ENCODE data around the gene STRIP2.
"Not testable (repeated sequence)": the region's sequence is repeated elsewhere in the genome, so short reads cannot be mapped to it uniquely, and the experiment has no call there.

Gene STRIP2

DNA sequence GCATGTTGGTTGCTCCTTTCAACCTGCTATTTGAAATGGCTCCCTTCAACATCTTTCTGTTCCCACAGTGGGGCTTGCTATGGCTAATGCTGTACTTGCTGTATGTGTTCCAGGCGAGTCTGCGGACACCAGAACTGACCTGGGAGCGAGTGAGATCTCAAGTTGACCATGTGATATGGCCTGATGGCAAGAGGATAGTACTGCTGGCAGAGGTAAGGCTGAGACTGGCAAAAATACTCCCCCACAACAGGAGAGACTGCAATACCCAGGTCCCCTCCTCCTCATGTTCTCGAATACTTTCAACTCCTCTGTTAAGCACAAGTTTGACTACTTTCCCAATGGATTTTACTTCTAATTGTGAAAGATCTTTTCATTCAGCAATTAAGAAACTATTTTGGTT, 11.5 kb upstream of the STRIP2 start:
- no peak for DNase-seq

DNA sequence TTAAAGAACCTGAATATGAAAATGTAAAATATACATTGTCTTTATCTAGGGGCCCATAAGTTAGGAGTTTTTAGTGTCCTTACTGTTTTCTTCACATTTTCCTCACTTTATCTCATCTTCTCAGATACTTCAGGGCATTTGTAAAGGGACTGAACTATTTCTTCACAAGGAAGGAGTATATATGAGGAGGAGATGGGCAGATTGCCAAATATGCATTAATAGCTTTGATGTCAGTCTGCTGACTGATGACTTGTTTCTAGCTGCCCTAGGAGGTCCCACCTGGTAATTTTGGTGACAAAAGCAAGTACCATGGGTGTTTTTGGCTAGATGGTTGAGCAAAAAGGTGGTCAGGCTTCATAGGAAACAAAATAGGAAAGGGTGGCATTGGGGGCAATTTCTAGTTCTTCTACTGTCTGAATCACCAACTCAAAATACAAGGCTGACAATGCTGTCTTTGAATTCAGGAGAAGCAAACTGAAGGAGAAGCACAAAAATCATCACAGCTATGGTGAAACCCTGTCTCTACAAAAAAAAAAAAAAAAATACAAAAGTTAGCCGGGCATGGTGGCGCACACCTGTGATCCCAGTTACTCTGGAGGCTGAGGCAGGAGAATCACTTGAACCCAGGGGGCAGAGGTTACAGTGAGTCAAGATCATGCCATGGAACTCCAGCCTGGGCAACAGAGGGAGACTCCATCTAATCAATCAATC, 10.4 kb upstream of the STRIP2 start:
- DNase-seq = no peak

DNA sequence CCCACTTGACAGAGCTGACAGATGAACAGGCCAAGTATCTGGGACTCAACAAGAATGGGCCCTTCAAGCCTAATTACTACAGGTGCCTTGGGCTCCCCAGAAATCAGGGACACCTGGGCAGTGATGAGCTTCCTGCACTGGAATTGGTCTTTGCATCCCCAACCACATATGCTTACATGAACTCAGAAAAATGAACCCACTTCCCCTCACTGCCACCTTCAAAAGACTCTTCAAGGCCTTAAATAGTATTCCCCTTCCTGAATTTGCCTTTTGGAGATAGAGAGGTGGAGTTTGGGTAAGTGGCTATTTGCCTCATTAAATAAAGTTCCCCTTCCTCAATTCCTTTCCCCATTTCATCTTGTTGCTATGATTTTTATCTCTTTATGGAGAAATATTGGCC, 7.8 kb upstream of the STRIP2 start:
- DNase-seq = no peak

DNA sequence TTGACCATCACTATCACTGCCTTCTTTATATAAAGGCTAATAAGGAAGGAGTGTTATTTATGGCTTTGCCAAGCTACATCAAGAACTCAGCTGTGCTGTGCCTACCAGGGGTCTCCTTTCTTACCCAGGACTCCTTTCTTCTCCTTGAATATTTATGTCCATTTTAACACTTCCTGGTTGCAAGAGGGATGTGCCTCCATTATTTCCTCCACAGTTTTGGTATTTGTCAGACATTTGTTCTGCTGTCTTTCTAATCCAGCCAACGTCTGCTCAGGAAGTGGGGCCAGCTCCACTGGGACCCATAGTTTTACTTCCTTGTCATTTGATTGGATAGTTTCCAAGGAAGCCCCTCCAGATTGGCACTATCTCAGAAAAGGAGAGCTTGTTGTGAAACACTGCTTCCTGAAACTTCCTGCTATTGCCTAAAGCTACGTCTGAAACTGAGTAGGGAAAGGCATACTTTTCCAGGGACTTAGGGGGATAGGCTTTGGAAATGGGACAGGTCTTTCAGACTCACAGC, 6.6 kb upstream of the STRIP2 start:
- no peak for DNase-seq

DNA sequence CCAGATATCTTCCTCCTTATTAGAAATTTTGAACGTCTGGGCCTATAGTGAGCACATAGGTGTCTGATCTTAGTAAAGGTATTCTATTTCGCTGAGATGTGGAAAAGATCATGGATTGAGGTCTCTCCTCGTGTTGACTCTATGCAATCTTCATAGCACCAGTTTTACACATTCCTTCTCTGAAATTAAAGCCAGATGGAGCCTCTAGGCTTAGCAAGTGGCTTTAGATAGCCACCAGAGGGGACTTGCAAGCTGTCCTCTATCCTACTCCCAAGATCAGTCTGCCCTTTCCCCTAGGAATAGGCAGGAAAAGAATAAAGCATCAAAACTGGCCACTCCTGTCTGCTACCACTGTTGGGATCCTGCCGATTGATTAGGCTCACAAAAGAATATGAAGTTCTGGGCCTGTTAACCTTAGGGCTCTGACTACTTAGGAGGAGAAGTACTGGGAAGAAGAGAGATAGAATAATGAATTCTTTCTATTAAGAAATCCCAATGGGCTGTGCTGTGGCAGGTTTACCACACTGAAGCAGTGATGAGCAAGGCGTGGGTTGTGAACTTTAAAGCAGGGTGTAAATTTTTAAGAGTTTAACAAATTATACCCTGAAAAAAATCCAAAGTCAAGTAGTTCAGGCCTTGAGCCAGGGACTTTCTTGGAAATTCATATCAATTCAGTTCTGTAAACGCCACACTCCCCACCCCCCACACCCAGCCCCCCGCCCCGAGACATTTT, 2.2 kb upstream of the STRIP2 start:
- no peak for DNase-seq

DNA sequence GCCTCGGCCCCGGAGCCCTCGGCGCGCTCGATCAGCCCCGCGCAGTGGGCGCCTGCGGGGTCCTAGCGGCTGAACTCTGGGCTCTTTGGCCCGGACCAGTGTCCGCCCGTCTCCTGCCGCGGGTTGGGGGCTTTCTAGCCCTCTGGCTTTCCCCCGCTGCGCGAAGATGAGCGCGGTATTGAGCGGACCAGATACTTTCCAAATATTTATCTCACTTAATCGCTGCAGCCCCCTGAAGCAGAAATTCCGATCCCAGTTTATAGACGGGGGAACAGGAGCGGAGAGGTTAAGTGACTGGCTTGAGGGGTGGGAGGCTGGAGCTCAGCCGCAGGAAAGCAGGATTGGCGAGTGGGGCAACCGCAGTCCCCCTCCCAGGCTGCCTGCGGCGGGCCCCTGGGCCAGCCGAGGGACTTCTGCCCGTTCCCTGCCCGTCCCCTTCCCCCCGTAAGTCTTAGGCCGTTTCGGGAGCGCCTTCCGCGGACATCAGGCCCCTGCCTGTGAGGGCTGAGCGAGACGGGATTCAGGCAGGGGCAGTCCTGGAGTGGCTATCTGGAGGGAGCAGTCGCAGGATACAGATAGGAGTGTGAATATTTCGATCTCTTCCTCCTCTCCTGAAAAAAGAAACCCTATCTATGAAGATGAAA, 565 bp downstream of the STRIP2 start:
- DNase-seq = peak; percentile 7 to 9

DNA sequence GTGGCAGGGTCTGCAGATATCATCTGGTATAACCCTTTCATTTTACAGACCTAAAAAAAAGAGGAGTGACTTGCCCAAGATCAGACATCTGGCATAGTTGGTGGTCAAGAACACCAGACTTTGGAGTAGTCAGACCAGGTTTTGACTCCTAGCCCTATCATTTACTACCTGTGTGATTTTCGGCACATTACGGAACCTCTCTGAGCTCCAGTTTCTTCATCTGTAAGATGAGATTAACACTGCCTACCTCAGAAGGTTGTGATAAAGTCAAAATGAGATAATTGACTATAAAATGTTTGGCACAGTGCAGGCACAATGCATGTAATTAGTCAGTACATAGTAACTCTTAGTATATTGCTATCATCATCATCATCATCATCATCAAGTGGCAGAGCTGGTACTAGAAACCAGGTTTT, 1.2 kb downstream of the STRIP2 start:
- DNase-seq = no peak

DNA sequence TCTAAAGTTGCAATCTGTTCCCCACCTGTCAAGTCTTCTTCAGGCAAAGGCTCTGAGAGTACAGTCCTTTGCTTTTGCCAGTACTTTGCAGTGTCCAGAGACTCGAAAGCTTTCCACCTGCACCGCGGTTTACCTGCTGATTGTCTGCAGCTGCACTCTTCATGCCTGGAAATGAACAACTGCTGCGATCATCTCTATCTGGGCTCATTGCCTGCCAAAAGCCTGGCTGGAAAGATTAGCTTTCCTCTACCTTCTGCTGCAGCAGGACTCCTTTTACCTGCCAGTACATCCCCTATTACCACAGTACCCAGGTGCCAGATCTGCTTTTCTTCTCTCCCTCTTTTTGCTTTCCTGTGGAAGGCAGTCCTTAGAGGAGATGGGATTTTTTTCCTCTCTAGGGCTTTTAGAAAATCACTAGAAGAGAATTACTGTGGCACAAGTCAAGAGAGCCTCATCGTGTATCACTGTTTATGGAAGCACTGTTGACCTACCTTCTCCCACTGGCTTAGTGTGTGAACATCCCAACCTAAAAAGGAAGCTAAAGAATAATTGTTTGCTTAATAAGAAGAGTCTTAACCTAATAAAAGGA, 2.2 kb downstream of the STRIP2 start:
- no peak for DNase-seq

DNA sequence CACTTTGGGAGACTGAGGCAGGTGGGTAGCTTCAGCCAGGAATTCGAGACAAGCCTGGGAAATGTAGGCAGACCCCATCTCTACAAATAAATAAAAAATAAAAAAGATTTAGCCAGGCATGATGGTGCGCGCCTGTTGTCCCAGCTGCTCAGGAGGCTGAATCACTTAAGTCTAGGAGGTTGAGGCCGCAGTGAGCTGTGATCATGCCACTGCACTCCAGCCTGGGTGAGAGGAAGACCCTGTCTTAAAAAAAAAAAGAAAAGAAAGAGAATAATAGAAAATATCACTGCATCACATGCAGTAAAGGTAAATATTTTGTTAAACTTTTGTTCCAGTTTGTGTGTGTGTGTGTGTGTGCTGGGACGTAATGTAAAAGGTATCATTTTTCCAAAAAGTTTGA, 3.0 kb downstream of the STRIP2 start:
- no peak for DNase-seq

DNA sequence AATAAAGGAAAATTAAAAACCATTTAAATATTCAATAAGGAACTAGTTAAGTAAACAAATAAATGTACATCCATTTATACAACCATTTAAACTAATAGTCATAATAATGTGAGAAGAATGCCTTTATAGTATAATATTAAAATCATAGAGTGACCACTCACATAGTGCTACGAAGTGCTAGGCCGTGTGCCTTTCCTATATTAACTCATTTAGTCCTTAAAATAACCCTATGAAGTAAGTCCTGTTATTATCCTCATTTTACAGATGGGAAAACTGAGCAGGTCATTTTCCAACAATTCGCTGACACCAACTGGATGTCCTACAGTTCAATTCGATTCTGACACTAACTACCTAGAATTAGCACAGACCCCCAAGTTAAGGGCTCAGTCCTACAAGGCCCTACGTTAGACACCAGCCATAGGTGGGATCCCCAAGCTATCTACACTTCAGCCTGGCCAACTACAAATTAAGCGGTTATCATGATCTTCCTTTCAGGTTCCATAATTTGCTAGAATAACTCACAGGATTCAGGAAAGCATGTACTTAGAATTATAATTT, 4.1 kb downstream of the STRIP2 start:
- no peak for DNase-seq

DNA sequence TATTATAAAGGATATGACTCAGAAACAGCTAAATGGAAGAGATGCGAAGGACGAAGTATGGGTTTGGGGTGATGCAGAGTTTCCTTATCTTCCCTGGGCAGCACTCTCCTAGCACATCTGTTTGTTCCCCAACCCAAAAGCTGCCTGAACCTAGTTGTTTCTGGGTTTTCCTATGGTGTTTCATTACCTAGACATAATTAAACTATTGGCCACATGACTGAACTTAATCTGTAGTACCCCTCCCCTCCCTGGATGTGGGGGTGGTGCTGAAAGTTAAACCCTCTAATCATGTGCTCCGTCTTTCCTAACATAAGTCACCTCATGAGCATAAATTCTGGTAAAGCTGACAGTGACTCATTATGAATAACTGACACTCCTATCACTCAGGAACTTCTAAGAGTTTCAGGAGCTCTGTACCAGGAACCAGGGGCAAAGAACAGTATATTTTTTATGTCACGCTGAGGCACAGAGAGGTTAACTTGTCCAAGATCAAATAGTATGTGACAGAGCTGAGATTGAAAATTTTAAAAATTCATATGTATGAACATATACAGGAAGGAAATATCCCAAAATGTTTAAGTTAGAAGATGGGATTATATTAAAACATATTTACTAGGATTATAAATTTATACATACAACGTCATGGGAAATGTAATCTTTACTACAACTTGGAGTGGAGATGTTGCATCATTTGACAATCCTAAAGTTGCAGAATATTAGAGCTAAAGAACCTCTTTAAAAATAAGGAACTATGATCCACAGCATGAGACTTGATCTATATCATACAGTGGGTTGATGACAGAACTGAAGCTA, 4.8 kb downstream of the STRIP2 start:
- peak; percentile 74 to 82 for DNase-seq

DNA sequence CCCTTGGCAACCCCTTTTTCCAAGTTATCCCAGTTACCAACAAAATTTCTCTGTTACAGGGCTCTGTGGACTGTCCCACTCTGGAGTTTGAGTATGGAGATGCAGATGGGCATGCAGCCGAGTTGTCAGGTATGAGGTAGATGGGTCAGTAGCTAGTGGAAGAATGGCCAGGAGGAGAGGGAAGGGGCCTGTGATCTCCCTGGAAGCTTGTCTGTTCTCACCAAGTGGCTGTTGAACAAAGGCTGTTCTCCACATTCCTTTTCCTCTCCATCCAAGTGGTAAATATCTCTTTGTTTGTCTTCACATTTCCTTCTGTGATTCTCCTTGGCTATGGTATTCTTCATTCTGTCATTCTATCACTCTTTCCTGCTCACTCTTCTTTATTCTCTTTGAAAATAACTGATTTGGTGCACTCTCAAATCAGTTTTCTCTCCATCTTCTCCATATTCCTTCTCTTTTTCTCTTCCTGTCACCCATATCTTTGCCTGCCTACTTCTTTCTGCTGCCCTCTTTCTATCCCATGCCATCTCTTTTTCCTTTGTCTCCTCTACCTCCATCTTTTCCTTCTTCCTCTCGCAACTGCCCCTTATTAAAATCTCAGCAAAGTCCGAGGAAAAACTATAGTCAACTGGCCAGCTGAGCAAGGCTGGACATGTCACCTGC, 5.9 kb downstream of the STRIP2 start:
- DNase-seq = no peak

DNA sequence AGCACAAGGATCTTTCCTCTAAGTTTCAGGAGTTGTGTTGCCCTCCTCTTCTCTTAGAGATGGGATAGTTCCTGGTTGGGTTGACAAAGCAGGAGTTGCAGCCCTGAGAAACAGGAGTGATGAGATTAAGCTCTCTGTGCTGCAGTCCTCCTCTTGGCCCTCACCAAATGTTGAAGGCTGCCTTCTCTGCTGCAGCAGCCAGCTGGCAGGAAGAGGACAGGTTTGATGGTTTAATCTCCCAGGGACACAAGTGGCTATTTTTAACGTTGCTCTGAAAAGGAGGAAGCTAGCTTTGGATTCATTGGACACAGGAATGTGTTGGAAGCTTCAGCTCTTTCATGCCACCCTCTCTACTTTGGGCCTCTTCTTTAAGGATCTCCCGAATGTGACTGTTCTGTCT, 9.4 kb downstream of the STRIP2 start:
- DNase-seq = no peak

DNA sequence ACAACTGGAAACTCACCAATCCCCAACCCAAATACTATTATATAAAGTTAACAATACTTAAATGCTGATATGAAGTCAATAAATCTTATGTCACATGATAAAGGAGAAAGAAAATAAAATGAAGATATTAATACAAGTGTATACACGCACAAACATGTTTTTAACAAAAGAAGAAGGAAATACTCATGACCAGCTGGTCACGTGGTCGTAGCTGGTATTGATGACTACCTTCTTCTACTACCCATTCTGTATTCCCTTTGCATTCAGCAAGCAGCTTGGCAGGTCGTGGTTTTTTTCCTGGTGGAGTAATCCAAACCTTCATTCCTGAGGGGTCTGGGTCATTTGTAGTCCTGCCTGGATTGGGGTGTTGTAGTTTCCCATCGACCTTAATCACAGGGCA, 10.5 kb downstream of the STRIP2 start:
- not testable (repeated sequence) for DNase-seq

DNA sequence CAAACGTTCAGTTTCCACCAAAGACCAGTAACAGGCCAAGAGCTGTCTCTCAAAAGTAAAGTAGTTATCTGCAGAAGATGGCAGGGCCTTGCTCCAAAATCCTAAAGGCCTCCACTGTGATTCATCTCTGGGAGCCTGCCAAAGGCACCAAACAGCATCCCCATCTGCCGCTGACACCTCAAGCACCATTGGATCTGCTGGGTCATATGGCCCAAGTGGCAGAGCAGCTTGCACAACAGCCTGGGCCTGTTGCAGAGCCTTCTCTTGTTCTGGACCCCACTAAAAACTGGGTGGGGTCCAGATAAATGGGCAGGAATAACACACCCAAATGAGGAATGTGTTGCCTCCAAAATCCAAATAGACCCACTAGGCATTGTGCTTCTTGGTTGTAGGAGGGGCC, 12.7 kb downstream of the STRIP2 start:
- DNase-seq = not testable (repeated sequence)

DNA sequence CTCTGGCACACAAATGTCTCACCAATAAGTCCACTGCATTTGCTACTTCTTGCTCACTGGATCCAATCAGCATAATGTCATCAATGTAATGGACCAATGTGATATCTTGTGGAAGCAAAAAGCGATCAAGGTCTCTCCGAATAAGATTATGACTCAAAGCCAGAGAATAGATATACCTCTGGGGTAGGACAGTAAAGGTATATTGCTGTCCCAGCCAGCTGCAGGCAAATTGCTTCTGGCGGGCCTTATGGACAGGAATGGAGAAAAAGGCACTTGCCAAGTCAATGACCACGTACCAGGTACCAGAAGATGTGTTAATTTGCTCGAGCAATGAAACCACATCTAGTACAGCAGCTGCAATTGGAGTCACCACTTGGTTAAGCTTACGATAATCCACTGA, 13.2 kb downstream of the STRIP2 start:
- not testable (repeated sequence) for DNase-seq

DNA sequence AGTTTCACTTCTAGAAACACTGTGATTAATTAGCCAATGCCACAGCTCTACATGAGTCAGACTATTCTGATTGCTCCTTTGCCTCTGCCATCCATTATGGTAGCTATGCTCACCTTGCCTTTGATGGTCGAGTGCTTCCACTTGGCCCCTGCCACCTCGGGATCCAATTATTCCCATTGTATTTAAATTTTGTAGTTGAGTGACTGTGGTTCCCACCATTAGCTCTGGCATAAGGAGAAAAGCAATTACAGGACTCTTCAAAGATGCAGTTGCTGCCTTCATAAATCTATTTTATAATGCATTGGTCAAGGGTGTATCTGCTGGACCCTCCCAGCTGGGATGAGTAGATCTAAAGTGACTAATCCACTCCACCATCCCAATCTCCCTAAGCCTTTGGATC, 14.4 kb downstream of the STRIP2 start:
- not testable (repeated sequence) for DNase-seq

DNA sequence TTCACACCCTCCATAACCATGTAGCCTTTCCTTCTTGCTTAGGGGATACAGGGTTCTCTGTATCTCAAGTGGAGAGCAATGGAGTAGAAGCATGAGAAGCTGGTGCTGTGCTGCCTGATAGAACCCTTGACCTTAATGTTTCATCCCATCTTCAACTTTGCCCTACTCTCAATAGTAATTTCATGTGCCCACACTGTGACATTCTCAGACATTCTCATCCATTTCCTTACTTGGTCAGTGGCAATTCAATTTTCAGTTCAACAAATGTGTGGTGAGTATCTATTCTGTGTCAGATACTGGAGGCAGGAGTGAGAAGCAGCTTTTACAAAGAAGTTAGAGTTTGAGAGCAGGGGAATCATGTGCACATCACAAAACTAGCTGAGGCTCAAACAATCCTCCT, 16.1 kb downstream of the STRIP2 start:
- no peak for DNase-seq

DNA sequence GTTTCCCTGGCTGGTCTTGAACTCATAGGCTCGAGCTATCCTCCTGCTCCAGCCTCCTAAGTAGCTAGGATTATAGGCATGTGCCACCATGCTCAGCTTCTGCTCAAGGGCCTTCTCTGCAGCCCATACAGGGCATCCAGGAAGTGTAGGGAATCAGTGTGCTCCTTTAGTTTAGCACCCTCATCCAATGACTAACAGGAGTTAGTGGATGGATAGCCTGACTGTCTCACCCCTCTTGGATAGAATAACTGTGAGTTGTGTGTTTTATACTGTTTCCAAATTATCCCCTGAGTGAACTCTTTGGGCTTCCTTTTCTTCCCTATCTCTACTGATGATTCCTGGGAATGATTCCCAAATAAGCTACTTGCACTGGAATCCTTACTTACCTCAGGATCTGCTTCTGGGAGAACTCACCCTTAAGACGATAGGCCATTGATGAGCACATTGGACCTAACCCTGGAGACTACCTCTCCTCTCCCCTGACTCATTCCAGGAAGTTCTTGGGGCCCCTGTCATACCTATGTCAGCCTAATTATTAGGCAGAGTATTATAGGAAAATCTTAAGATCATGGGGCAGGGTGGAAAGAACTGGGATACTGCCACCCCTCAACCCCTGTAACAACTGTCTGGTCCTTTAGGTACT, 18.5 kb downstream of the STRIP2 start:
- DNase-seq = no peak

DNA sequence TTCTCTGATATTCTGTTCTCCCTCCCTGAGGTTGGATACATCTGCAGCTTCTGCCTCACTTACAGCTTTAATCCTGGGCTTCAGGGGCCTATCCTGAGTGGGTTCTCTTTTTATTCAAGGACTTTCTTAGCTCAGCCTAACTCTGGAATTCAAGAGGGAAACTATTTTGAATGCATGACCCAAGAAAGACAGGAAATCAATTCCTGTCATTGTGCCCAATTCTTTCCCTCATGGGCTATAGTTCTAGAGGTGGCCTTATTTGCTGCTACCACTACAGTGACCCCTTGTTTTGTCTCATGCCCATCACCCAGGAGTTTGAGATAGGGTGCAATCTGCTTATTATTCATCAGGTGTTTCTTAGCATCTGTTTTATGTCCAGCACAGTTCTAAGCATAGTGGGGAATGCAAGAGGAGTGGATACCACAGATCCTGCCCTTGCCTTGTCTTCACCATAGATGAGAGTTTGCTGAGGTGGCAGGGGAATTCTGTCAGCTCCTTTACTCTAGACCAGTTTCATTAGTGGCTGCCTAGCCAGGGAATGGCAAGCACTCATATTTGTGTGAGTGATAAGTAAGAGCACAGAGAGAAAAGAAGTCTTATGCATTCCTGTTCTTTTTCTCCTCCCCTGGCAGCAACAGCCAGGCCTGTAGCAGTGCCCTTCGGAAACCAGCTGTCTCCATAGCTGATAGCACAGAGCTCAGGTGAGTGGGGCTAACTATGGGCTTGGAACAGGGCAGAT, 19.4 kb downstream of the STRIP2 start:
- no peak for DNase-seq

DNA sequence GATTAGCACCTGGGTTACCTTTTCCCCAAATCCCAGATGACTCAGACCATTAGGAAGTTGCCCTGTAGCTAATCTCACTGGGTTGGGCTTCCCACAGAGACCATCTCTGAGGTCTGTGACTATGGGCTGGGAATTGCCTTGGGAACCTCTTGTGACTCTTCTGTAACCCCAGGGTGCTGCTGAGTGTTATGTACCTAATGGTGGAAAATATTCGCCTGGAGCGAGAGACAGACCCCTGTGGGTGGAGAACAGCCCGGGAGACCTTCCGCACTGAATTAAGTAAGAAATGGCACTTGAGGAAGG, 20.0 kb downstream of the STRIP2 start:
- no peak for DNase-seq

Measured in activated CD4-positive, alpha-beta T cell treated with anti-CD3 and anti-CD28 coated beads, Interleukin-2, amount 50 U/mL, for 48 hours (primary cell).